Stimulated activated CD8-positive, alpha-beta memory T cell treated with anti-CD3 and anti-CD28 coated beads, Interleukin-7, amount 100 ng/mL, for 1 hour (primary cell): Measurements from ENCODE around the gene ENOSF1.
"Not testable (repeated sequence)": the region's sequence is repeated elsewhere in the genome, so short reads cannot be mapped to it uniquely, and the experiment has no call there.

Source experiments
- DNase-seq, 2 donors: peaks; one replicate each; pipeline ENCODE4 v3.0.0-alpha.2; 2020; ENCODE audit warnings: low read depth in 2 of 2

The ENOSF1 gene

GRCh38 chr18:708096-708495, 4.3 kb downstream of the ENOSF1 start:
- no peak for DNase-seq

- no peak for DNase-seq
Measured at GRCh38 chr18:706405-706804, 6.0 kb downstream of the ENOSF1 start.

- DNase-seq = no peak
Measured at GRCh38 chr18:703213-703967, 9.0 kb downstream of the ENOSF1 start.

GRCh38 chr18:697800-698199, 14.6 kb downstream of the ENOSF1 start:
- DNase-seq = no peak

- DNase-seq = no peak
Measured at GRCh38 chr18:697012-697411, 15.4 kb downstream of the ENOSF1 start.

GRCh38 chr18:693466-694187, 18.8 kb downstream of the ENOSF1 start:
- DNase-seq = no peak

GRCh38 chr18:692824-693223, 19.6 kb downstream of the ENOSF1 start:
- DNase-seq = no peak

GRCh38 chr18:688323-688722, 24.1 kb downstream of the ENOSF1 start:
- no peak for DNase-seq

- no peak for DNase-seq
Measured at GRCh38 chr18:686339-687111, 25.9 kb downstream of the ENOSF1 start.

- DNase-seq = no peak
Measured at GRCh38 chr18:685438-685837, 27.0 kb downstream of the ENOSF1 start.

- DNase-seq = no peak
Measured at GRCh38 chr18:683531-683930, 28.9 kb downstream of the ENOSF1 start.

- no peak for DNase-seq
Measured at GRCh38 chr18:682833-683232, 29.6 kb downstream of the ENOSF1 start.

GRCh38 chr18:682416-682815, 30.0 kb downstream of the ENOSF1 start:
- DNase-seq = not testable (repeated sequence)

- DNase-seq = no peak
Measured at GRCh38 chr18:681985-682384, 30.4 kb downstream of the ENOSF1 start.

GRCh38 chr18:680392-680791, 32.0 kb downstream of the ENOSF1 start:
- no peak for DNase-seq

GRCh38 chr18:679516-679915, 32.9 kb downstream of the ENOSF1 start:
- DNase-seq = no peak

- DNase-seq = no peak
Measured at GRCh38 chr18:678482-679182, 33.8 kb downstream of the ENOSF1 start.

GRCh38 chr18:677951-678381, 34.5 kb downstream of the ENOSF1 start:
- DNase-seq = no peak

- DNase-seq = no peak
Measured at GRCh38 chr18:677145-677544, 35.3 kb downstream of the ENOSF1 start.

- no peak for DNase-seq
Measured at GRCh38 chr18:676736-677135, 35.7 kb downstream of the ENOSF1 start.

- no peak for DNase-seq
Measured at GRCh38 chr18:676069-676468, 36.4 kb downstream of the ENOSF1 start.

GRCh38 chr18:675307-675706, 37.1 kb downstream of the ENOSF1 start:
- DNase-seq = no peak
